C4-2B (cell line): ENCODE data around the gene PPRC1.

Experiments used
- ZFX ChIP-seq: fragments of 450-650 bp; IDR thresholded peaks from 2 replicates; pipeline ENCODE4 v1.6.1; 2017
- TF ChIP-seq, protein P1 (sequence below): fragments of 450-650 bp; conservative IDR thresholded peaks from 2 replicates; pipeline ENCODE4 v1.5.1; 2017; ENCODE audit warnings: mild to moderate bottlenecking

GRCh38 chr10:102150970-102151773, 18.3 kb downstream of the PPRC1 start:
- TF ChIP-seq, protein P1, sequence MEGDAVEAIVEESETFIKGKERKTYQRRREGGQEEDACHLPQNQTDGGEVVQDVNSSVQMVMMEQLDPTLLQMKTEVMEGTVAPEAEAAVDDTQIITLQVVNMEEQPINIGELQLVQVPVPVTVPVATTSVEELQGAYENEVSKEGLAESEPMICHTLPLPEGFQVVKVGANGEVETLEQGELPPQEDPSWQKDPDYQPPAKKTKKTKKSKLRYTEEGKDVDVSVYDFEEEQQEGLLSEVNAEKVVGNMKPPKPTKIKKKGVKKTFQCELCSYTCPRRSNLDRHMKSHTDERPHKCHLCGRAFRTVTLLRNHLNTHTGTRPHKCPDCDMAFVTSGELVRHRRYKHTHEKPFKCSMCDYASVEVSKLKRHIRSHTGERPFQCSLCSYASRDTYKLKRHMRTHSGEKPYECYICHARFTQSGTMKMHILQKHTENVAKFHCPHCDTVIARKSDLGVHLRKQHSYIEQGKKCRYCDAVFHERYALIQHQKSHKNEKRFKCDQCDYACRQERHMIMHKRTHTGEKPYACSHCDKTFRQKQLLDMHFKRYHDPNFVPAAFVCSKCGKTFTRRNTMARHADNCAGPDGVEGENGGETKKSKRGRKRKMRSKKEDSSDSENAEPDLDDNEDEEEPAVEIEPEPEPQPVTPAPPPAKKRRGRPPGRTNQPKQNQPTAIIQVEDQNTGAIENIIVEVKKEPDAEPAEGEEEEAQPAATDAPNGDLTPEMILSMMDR, result no peak
- TF ChIP-seq ZFX, result no peak
